Neural progenitor cell (in vitro differentiated cells): ENCODE data around the gene PEAR1.

Experiments
- EZH2 ChIP-seq: fragments of 200-600 bp; sonication (generic); IDR thresholded peaks from 2 replicates; pipeline ENCODE4 v1.6.1; 2017; ENCODE audit warnings: antibody characterized with exemption, mild to moderate bottlenecking, moderate library complexity
- EZH2phosphoT487 ChIP-seq: fragments of 200-600 bp; sonication (generic); IDR thresholded peaks from 2 replicates; pipeline ENCODE4 v1.6.1; 2017; ENCODE audit warnings: antibody characterized with exemption
- TF ChIP-seq, protein P1 (sequence below): fragments of 200-600 bp; sonication (generic); IDR thresholded peaks from 2 replicates; pipeline ENCODE4 v1.5.1; 2017; ENCODE audit warnings: antibody characterized with exemption, mild to moderate bottlenecking

DNA sequence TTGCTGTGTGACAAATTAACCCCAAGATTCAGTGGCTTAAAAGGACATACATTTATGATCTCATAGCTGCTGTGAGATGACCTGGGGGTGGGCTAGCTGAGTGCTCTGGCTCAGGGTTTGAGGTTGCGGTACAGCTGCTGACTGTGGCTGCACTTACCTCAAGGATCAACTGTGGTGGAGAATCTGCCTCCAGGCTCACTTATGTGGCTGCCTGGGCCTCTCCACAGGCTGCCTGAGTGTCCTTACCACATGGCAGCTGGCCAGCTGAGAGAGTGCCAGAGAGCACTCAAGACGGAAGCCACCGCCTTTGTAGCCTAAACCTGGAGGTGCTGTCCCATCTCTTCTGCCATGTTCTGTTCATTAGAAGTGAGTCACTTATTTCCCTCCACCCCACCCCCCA, 32.7 kb downstream of the PEAR1 start:
- TF ChIP-seq, protein P1, sequence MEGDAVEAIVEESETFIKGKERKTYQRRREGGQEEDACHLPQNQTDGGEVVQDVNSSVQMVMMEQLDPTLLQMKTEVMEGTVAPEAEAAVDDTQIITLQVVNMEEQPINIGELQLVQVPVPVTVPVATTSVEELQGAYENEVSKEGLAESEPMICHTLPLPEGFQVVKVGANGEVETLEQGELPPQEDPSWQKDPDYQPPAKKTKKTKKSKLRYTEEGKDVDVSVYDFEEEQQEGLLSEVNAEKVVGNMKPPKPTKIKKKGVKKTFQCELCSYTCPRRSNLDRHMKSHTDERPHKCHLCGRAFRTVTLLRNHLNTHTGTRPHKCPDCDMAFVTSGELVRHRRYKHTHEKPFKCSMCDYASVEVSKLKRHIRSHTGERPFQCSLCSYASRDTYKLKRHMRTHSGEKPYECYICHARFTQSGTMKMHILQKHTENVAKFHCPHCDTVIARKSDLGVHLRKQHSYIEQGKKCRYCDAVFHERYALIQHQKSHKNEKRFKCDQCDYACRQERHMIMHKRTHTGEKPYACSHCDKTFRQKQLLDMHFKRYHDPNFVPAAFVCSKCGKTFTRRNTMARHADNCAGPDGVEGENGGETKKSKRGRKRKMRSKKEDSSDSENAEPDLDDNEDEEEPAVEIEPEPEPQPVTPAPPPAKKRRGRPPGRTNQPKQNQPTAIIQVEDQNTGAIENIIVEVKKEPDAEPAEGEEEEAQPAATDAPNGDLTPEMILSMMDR: no peak
- TF ChIP-seq EZH2 (no peak), EZH2phosphoT487 (no peak)
